Uterus (tissue), 4 donors: ENCODE results near the gene WASHC3. TPM values are rescaled to one million over a fixed set of nuclear protein-coding genes. Genes with fewer than 3 reads are reported as not detected.

Experiments
- DNase-seq, 2 donors: peaks; one replicate each; pipeline ENCODE4 v3.0.0-alpha.2; 2019 to 2020
- H3K27ac ChIP-seq, 2 donors: fragments of 200-600 bp; sonication (generic); 1 replicate in 1 of 2; 2 replicates in 1 of 2; pipeline ENCODE4 v1.5.1; 2016 to 2018
- H3K27me3 ChIP-seq, 2 donors: fragments of 200-600 bp; sonication (generic); one replicate each; pipeline ENCODE4 v1.5.1; 2018 to 2019; ENCODE audit warnings: control low read depth in 1 of 2
- H3K36me3 ChIP-seq, 2 donors: fragments of 200-600 bp; sonication (generic); one replicate each; pipeline ENCODE4 v1.5.1; 2019; ENCODE audit warnings: control low read depth in 1 of 2
- H3K4me1 ChIP-seq, 2 donors: fragments of 200-600 bp; sonication (generic); one replicate each; pipeline ENCODE4 v1.5.1; 2018 to 2019; ENCODE audit warnings: control low read depth in 1 of 2
- H3K4me3 ChIP-seq, 2 donors: fragments of 200-600 bp; sonication (generic); 1 replicate in 1 of 2; 2 replicates in 1 of 2; pipeline ENCODE4 v1.5.1; 2018 to 2019; ENCODE audit warnings: mild to moderate bottlenecking in 1 of 2
- H3K9me3 ChIP-seq, 2 donors: fragments of 200-600 bp; sonication (generic); one replicate each; pipeline ENCODE4 v1.5.1; 2019; ENCODE audit warnings: control low read depth in 1 of 2
- POLR2A ChIP-seq, 2 donors: fragments of 450-650 bp; IDR thresholded peaks; one replicate each; pipeline ENCODE4 v1.6.1; 2016; ENCODE audit warnings: antibody characterized with exemption in 2 of 2, mild to moderate bottlenecking in 1 of 2, moderate library complexity in 1 of 2
- intact Hi-C: fragments of 100-400 bp; cut with DNase I; formaldehyde crosslinking; loops from one replicate; pipeline ENCODE4 v1.15.1; 2023; ENCODE audit warnings: low total_unique reads
- total RNA-seq, 4 donors: library from RNA; depleted of rRNA in 3 of 4; stranded (reverse); fragments of >200 nt in 3 of 4; gene quantifications; one replicate each; pipeline versions ENCODE4 v1.1.0 to v1.2.4, GENCODE V29; 2014 to 2023
- TF ChIP-seq, protein P1 (sequence below), 4 experiments: fragments of 200-600 bp in 2 of 4; fragments of 450-650 bp in 2 of 4; sonication (generic) in 2 of 4; IDR thresholded peaks; one replicate each; pipeline ENCODE4 v1.5.1; 2016 to 2019; ENCODE audit warnings: antibody characterized with exemption in 4 of 4, mild to moderate bottlenecking in 2 of 4, moderate library complexity in 1 of 4
- donor health status: DM: yes; HTN: yes; CAD: no.

The WASHC3 gene, protein sequence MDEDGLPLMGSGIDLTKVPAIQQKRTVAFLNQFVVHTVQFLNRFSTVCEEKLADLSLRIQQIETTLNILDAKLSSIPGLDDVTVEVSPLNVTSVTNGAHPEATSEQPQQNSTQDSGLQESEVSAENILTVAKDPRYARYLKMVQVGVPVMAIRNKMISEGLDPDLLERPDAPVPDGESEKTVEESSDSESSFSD
- total RNA-seq = 10 to 100 TPM; 36.5 to 59.9 (median 49.3) TPM

DNA sequence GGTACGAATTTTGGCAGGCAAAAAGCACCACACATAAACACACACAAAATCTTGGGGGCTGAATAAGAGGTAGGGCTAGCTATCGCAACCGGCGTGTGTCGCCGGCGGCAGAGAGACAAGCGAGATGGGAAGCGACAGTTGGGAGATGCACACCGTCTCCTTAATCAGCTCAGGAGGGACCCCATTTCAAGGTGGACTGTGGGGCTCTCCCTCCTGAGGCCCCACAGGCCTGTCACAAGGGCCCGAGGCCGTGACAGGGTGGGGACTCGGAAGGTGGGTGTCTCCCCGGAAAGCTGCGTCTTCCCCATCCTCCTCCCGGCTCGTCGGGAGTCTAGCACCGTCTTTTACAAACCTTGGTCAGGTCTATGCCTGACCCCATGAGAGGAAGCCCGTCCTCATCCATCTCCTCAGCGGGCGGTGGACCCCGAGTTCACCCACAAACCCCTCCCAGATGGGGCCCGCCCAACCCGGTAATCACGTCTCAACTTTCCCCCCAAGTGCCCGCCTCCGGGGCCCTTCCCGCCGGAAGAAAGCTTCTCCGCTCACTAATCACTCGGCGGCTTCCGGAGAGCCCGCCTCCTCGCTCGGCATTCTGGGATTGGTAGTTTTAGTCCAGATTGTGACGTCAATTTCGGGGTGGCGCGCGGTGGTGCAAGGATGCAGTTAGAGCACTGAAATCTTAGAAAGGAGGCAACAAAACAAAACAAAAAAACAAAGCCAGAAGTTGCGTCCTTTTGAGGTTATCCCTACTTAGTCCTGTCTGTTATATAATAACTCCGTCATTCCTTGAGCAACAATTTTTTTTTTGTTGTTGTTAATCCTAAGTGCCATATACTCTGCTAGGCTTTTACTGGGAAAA, at the start of gene WASHC3:
TSS of gene WASHC3 (minus strand) at position 432 of the 859 bp plus-strand sequence. CDS start at position 403, 29 bp downstream.
- DNase-seq = peak; percentile 96 to 97
- no peaks in the 10 kb centered on the region for H3K27me3 ChIP-seq
- TF ChIP-seq, protein P1, sequence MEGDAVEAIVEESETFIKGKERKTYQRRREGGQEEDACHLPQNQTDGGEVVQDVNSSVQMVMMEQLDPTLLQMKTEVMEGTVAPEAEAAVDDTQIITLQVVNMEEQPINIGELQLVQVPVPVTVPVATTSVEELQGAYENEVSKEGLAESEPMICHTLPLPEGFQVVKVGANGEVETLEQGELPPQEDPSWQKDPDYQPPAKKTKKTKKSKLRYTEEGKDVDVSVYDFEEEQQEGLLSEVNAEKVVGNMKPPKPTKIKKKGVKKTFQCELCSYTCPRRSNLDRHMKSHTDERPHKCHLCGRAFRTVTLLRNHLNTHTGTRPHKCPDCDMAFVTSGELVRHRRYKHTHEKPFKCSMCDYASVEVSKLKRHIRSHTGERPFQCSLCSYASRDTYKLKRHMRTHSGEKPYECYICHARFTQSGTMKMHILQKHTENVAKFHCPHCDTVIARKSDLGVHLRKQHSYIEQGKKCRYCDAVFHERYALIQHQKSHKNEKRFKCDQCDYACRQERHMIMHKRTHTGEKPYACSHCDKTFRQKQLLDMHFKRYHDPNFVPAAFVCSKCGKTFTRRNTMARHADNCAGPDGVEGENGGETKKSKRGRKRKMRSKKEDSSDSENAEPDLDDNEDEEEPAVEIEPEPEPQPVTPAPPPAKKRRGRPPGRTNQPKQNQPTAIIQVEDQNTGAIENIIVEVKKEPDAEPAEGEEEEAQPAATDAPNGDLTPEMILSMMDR (IDR thresholded peaks at IDR 0.05) = peak in 1 of 4 experiments; percentile 23
- peak; percentile 72 to 89 for TF ChIP-seq POLR2A (IDR thresholded peaks at IDR 0.05)
- intact Hi-C loops = no loop called here
- no peaks in the 10 kb centered on the region for H3K36me3 ChIP-seq
- H3K9me3 ChIP-seq = no peaks in the 10 kb centered on the region
- peak within 1 kb of the TSS; percentile 58 to 76 for H3K4me3 ChIP-seq
- H3K27ac ChIP-seq = peak within 1 kb of the TSS; percentile 89 to 92
- no peaks in the 10 kb centered on the region for H3K4me1 ChIP-seq

- Histone ChIP-seq H3K36me3 (no peaks in the 10 kb centered on the region), H3K4me1 (no peaks in the 10 kb centered on the region), H3K27ac (no peak overlapping the region), H3K27me3 (no peaks in the 10 kb centered on the region), H3K4me3 (no peak overlapping the region), H3K9me3 (no peaks in the 10 kb centered on the region)
- intact Hi-C loops = no loop called here
- no peak for DNase-seq
- no peak for TF ChIP-seq POLR2A (IDR thresholded peaks at IDR 0.05)
These were observed 49.0 kb upstream of the WASHC3 start for GRCh38 chr12:102110782-102111181.

GRCh38 chr12:102107970-102108369, 46.2 kb upstream of the WASHC3 start:
- no peak overlapping the region for H3K27ac ChIP-seq
- H3K36me3 ChIP-seq = no peaks in the 10 kb centered on the region
- no peak overlapping the region for H3K4me3 ChIP-seq
- no peak for DNase-seq
- H3K4me1 ChIP-seq = no peaks in the 10 kb centered on the region
- H3K27me3 ChIP-seq = no peaks in the 10 kb centered on the region
- TF ChIP-seq, protein P1 (IDR thresholded peaks at IDR 0.05) = no peak
- no peak for TF ChIP-seq POLR2A (IDR thresholded peaks at IDR 0.05)
- intact Hi-C loops = no loop called here
- H3K9me3 ChIP-seq = no peaks in the 10 kb centered on the region

- Histone ChIP-seq H3K27me3 (no peaks in the 10 kb centered on the region), H3K4me1 (no peaks in the 10 kb centered on the region), H3K36me3 (no peaks in the 10 kb centered on the region), H3K27ac (no peak overlapping the region), H3K4me3 (no peak overlapping the region), H3K9me3 (no peaks in the 10 kb centered on the region)
- TF ChIP-seq, protein P1 (IDR thresholded peaks at IDR 0.05) = no peak
- TF ChIP-seq POLR2A (IDR thresholded peaks at IDR 0.05) = no peak
- intact Hi-C loops = no loop called here
- DNase-seq = no peak
These were observed 45.1 kb upstream of the WASHC3 start for GRCh38 chr12:102106905-102107304.

DNA sequence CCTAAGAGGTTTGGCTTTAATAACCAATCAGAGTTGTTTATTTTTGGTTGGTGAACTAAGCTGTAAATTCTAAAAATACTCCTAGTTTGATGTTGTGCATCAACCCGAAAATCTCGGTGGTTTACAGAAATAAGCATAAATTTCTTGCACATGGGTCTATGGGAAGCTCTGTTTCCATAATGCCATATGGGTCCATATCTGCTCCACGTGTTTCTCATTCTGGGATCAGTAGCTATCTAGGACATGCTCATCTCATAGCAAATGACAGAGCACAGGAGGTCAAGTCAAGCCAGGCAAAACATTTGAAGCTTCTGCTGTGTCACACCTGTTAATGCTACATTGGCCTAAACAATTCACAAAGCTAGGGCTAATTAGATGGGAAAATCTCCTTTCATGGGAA, 35.1 kb upstream of the WASHC3 start:
- DNase-seq = no peak
- TF ChIP-seq POLR2A (IDR thresholded peaks at IDR 0.05) = no peak
- TF ChIP-seq, protein P1 (IDR thresholded peaks at IDR 0.05) = no peak
- intact Hi-C loops = no loop called here
- Histone ChIP-seq H3K4me1 (no peaks in the 10 kb centered on the region), H3K27ac (no peak overlapping the region), H3K4me3 (no peak overlapping the region), H3K27me3 (no peaks in the 10 kb centered on the region), H3K36me3 (no peaks in the 10 kb centered on the region), H3K9me3 (no peaks in the 10 kb centered on the region)
